GM23248 (cell line): Measurements from ENCODE around the gene SLC38A5.

ENCODE experiments used
- EZH2 ChIP-seq: fragments of 200-600 bp; sonication (generic); IDR thresholded peaks from 2 replicates; pipeline ENCODE4 v1.6.1; 2018; ENCODE audit warnings: antibody characterized with exemption, mild to moderate bottlenecking; ENCODE audit not compliant: insufficient read depth, poor library complexity, severe bottlenecking
- EZH2phosphoT487 ChIP-seq: fragments of 200-600 bp; sonication (generic); IDR thresholded peaks from 2 replicates; pipeline ENCODE4 v1.6.1; 2018; ENCODE audit warnings: antibody characterized with exemption, moderate library complexity, mild to moderate bottlenecking, low read depth; ENCODE audit not compliant: insufficient read depth

DNA sequence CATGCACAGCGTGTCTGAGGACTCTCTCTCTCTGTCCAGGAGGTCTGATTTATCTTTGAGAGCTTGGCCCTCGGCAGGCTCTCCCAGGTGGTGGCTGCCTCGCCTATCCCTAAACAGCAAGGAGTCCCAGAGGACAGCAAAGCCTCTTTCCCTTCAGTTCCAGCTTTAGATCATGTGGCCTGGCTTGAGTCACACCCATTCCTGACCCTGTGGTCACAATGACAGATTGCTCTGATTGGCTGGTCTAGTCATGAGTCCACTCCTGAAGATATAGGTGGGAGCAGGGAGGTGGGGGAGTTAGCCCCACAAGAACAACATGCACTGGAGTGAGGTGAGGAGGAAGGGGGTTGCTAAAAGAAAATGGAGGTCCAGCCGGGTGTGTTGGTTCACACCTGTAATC lies 26.6 kb upstream of the SLC38A5 start:
- no peak for TF ChIP-seq EZH2
- TF ChIP-seq EZH2phosphoT487 = no peak
